WTC11 (cell line): ENCODE data around the gene FHIT. TPM values are rescaled to one million over a fixed set of nuclear protein-coding genes. Genes with fewer than 3 reads are reported as not detected.

ENCODE experiments used
- ATAC-seq: fragments of 200-7000 bp; cut with Tn5 transposase; 2 replicates; pipeline ENCODE4 v1.10.0; 2021; ENCODE audit warnings: mild to moderate bottlenecking, moderate library complexity
- CTCF ChIA-PET: fragments of 300-600 bp; sonication (Branson Sonifier 250); formaldehyde crosslinking; loops from one replicate; lab custom pipeline; 2021; ENCODE audit warnings: antibody characterized with exemption; lab: Charles Lee
- POLR2A ChIA-PET: fragments of 350-600 bp; sonication (Branson Sonifier 250); formaldehyde crosslinking; loops from one replicate; lab custom pipeline; 2021; ENCODE audit warnings: antibody characterized with exemption; lab: Charles Lee
- DNase-seq: peaks from one replicate; pipeline ENCODE4 v3.0.0; 2021; ENCODE audit warnings: low spot score
- H3K27ac Mint-ChIP-seq: 2 replicates; pipeline ENCODE4 v1.8.0; 2021; ENCODE audit warnings: mixed read lengths
- H3K27me3 Mint-ChIP-seq: 2 replicates; pipeline ENCODE4 v1.8.0; 2021; ENCODE audit warnings: low read depth, mild to moderate bottlenecking, moderate library complexity, mixed read lengths
- H3K36me3 Mint-ChIP-seq: 2 replicates; pipeline ENCODE4 v1.8.0; 2021; ENCODE audit warnings: mixed read lengths
- H3K4me1 Mint-ChIP-seq: 2 replicates; pipeline ENCODE4 v1.8.0; 2022; ENCODE audit warnings: mixed read lengths
- H3K4me3 Mint-ChIP-seq: 2 replicates; pipeline ENCODE4 v1.8.0; 2021; ENCODE audit warnings: mild to moderate bottlenecking, moderate library complexity, mixed read lengths
- H3K9me3 Mint-ChIP-seq: 2 replicates; pipeline ENCODE4 v1.8.0; 2021; ENCODE audit warnings: mixed read lengths
- CREB1 ChIP-seq: sonication (generic); formaldehyde crosslinking; IDR thresholded peaks from 2 replicates; pipeline ENCODE4 v1.8.0; 2023; ENCODE audit warnings: mild to moderate bottlenecking, missing genetic modification reagents
- NFYB ChIP-seq: sonication (generic); formaldehyde crosslinking; conservative IDR thresholded peaks from 2 replicates; pipeline ENCODE4 v1.8.0; 2022; ENCODE audit warnings: low read depth, missing genetic modification reagents
- NR1H2 ChIP-seq: sonication (generic); formaldehyde crosslinking; IDR thresholded peaks from 2 replicates; pipeline ENCODE4 v1.9.0; 2021; ENCODE audit warnings: mild to moderate bottlenecking, moderate library complexity, missing genetic modification reagents
- NR3C1 ChIP-seq: sonication (generic); formaldehyde crosslinking; conservative IDR thresholded peaks from 2 replicates; pipeline ENCODE4 v1.8.1; 2023; ENCODE audit warnings: low read depth, mild to moderate bottlenecking, missing genetic modification reagents
- RELA ChIP-seq: sonication (generic); formaldehyde crosslinking; IDR thresholded peaks from 2 replicates; pipeline ENCODE4 v1.8.1; 2022; ENCODE audit warnings: missing genetic modification reagents, mild to moderate bottlenecking, borderline replicate concordance
- SMAD4 ChIP-seq: sonication (generic); formaldehyde crosslinking; IDR thresholded peaks from 2 replicates; pipeline ENCODE4 v1.8.0; 2022; ENCODE audit warnings: mild to moderate bottlenecking, missing genetic modification reagents
- TEAD1 ChIP-seq: sonication (generic); formaldehyde crosslinking; IDR thresholded peaks from 2 replicates; pipeline ENCODE4 v1.8.0; 2022; ENCODE audit warnings: mild to moderate bottlenecking, missing genetic modification reagents
- TP53 ChIP-seq: sonication (generic); formaldehyde crosslinking; IDR thresholded peaks from 2 replicates; pipeline ENCODE4 v1.8.1; 2023; ENCODE audit warnings: mild to moderate bottlenecking, missing genetic modification reagents
- ZNF671 ChIP-seq: fragments of 250-450 bp; sonication (Bioruptor Pico); IDR thresholded peaks from 2 replicates; pipeline ENCODE4 v1.8.0; 2021; ENCODE audit warnings: mild to moderate bottlenecking
- total RNA-seq: library from RNA; stranded (reverse); gene quantifications from 3 replicates; pipeline ENCODE4 v1.2.3, GENCODE V29; 2021
- TF ChIP-seq, protein P1 (sequence below): sonication (generic); formaldehyde crosslinking; conservative IDR thresholded peaks from 2 replicates; pipeline ENCODE4 v1.8.1; 2022; ENCODE audit warnings: mild to moderate bottlenecking, missing genetic modification reagents
- TF ChIP-seq, protein P2 (sequence below): sonication (generic); formaldehyde crosslinking; IDR thresholded peaks from 2 replicates; pipeline ENCODE4 v1.8.0; 2023; ENCODE audit warnings: missing genetic modification reagents, mild to moderate bottlenecking, borderline replicate concordance
- TF ChIP-seq, protein P3 (sequence below): sonication (generic); formaldehyde crosslinking; IDR thresholded peaks from 2 replicates; pipeline ENCODE4 v1.8.1; 2023; ENCODE audit warnings: mild to moderate bottlenecking, missing genetic modification reagents, moderate library complexity
- TF ChIP-seq, protein P4 (sequence below): sonication (generic); formaldehyde crosslinking; IDR thresholded peaks from 2 replicates; pipeline ENCODE4 v1.8.1; 2023; ENCODE audit warnings: mild to moderate bottlenecking, missing genetic modification reagents, borderline replicate concordance
- TF ChIP-seq, protein P5 (sequence below): fragments of 250-450 bp; sonication (Bioruptor Pico); IDR thresholded peaks from 2 replicates; pipeline ENCODE4 v2.1.2; 2022; ENCODE audit warnings: mild to moderate bottlenecking, moderate library complexity
- TF ChIP-seq, protein P6 (sequence below): fragments of 250-450 bp; sonication (Bioruptor Pico); IDR thresholded peaks from 2 replicates; pipeline ENCODE4 v1.9.0; 2021; ENCODE audit warnings: moderate library complexity, mild to moderate bottlenecking, inconsistent platforms, borderline replicate concordance
- TF ChIP-seq, protein P7 (sequence below): sonication (generic); formaldehyde crosslinking; IDR thresholded peaks from 2 replicates; pipeline ENCODE4 v1.8.0; 2022; ENCODE audit warnings: mild to moderate bottlenecking, missing genetic modification reagents

Gene FHIT
- total RNA-seq, 1 experiment from 2014 or later = 2.6 TPM

DNA sequence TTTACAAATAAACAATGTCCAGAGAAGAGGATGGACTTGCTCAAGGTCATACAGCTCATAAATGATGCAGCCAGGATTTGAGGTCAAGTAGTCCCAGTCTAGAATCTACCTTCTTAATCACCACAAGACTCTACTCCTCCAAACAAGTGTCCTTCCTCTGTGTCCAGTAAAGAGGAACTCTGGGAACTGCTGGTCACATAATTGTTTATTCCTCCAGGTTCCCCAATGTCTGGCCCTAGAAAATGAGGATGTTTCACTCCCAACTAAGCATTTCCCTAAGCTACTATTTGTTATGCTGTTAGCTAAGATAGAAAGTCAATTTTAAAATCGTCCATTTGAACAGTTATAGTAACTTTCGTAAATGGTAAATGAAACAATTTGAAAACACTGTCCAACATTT is 192.4 kb downstream of the FHIT start (continued):
- TF ChIP-seq, protein P1, sequence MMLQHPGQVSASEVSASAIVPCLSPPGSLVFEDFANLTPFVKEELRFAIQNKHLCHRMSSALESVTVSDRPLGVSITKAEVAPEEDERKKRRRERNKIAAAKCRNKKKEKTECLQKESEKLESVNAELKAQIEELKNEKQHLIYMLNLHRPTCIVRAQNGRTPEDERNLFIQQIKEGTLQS (CRISPR knock-in tag) = no peak
- TF ChIP-seq RELA = no peak
- TF ChIP-seq, protein P2, sequence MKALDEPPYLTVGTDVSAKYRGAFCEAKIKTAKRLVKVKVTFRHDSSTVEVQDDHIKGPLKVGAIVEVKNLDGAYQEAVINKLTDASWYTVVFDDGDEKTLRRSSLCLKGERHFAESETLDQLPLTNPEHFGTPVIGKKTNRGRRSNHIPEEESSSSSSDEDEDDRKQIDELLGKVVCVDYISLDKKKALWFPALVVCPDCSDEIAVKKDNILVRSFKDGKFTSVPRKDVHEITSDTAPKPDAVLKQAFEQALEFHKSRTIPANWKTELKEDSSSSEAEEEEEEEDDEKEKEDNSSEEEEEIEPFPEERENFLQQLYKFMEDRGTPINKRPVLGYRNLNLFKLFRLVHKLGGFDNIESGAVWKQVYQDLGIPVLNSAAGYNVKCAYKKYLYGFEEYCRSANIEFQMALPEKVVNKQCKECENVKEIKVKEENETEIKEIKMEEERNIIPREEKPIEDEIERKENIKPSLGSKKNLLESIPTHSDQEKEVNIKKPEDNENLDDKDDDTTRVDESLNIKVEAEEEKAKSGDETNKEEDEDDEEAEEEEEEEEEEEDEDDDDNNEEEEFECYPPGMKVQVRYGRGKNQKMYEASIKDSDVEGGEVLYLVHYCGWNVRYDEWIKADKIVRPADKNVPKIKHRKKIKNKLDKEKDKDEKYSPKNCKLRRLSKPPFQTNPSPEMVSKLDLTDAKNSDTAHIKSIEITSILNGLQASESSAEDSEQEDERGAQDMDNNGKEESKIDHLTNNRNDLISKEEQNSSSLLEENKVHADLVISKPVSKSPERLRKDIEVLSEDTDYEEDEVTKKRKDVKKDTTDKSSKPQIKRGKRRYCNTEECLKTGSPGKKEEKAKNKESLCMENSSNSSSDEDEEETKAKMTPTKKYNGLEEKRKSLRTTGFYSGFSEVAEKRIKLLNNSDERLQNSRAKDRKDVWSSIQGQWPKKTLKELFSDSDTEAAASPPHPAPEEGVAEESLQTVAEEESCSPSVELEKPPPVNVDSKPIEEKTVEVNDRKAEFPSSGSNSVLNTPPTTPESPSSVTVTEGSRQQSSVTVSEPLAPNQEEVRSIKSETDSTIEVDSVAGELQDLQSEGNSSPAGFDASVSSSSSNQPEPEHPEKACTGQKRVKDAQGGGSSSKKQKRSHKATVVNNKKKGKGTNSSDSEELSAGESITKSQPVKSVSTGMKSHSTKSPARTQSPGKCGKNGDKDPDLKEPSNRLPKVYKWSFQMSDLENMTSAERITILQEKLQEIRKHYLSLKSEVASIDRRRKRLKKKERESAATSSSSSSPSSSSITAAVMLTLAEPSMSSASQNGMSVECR (CRISPR knock-in tag) = no peak
- TF ChIP-seq NR1H2 = no peak

DNA sequence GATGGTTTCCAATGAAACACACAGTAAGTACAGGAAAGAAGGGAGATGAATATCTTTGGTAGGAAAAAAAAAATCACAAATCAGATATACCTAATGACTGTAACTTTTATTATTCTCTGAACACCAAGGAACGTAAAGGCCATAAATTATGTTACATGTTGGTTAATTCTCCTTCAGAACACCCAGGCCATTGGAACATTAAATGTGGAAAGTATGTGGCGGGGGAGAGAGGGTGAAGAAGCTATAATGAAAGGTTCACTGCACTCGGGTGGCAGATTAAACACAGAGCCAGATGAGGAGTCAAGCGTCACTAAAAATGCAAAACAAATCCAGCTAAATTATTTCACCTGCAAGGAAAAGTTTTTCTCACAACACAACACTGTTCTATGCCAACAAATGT is 193.8 kb downstream of the FHIT start:
- H3K27ac Mint-ChIP-seq = no peak overlapping the region
- ATAC-seq (no peak), DNase-seq (no peak)
- ChIA-PET POLR2A (no interaction called here), CTCF (no interaction called here)
- H3K4me1 Mint-ChIP-seq = peaks cover 17% of the 10 kb centered on the region
- H3K4me3 Mint-ChIP-seq = no peak overlapping the region
- no peak for TF ChIP-seq NFYB (CRISPR knock-in tag)
- TF ChIP-seq CREB1 (CRISPR knock-in tag) = no peak
- TF ChIP-seq, protein P3, sequence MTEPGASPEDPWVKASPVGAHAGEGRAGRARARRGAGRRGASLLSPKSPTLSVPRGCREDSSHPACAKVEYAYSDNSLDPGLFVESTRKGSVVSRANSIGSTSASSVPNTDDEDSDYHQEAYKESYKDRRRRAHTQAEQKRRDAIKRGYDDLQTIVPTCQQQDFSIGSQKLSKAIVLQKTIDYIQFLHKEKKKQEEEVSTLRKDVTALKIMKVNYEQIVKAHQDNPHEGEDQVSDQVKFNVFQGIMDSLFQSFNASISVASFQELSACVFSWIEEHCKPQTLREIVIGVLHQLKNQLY (CRISPR knock-in tag) = no peak
- TF ChIP-seq, protein P4, sequence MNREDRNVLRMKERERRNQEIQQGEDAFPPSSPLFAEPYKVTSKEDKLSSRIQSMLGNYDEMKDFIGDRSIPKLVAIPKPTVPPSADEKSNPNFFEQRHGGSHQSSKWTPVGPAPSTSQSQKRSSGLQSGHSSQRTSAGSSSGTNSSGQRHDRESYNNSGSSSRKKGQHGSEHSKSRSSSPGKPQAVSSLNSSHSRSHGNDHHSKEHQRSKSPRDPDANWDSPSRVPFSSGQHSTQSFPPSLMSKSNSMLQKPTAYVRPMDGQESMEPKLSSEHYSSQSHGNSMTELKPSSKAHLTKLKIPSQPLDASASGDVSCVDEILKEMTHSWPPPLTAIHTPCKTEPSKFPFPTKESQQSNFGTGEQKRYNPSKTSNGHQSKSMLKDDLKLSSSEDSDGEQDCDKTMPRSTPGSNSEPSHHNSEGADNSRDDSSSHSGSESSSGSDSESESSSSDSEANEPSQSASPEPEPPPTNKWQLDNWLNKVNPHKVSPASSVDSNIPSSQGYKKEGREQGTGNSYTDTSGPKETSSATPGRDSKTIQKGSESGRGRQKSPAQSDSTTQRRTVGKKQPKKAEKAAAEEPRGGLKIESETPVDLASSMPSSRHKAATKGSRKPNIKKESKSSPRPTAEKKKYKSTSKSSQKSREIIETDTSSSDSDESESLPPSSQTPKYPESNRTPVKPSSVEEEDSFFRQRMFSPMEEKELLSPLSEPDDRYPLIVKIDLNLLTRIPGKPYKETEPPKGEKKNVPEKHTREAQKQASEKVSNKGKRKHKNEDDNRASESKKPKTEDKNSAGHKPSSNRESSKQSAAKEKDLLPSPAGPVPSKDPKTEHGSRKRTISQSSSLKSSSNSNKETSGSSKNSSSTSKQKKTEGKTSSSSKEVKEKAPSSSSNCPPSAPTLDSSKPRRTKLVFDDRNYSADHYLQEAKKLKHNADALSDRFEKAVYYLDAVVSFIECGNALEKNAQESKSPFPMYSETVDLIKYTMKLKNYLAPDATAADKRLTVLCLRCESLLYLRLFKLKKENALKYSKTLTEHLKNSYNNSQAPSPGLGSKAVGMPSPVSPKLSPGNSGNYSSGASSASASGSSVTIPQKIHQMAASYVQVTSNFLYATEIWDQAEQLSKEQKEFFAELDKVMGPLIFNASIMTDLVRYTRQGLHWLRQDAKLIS (CRISPR knock-in tag) = no peak
- no peak for TF ChIP-seq ZNF671 (CRISPR knock-in tag)
- no peak for TF ChIP-seq TP53
- TF ChIP-seq NR1H2 = no peak
- TF ChIP-seq, protein P5, sequence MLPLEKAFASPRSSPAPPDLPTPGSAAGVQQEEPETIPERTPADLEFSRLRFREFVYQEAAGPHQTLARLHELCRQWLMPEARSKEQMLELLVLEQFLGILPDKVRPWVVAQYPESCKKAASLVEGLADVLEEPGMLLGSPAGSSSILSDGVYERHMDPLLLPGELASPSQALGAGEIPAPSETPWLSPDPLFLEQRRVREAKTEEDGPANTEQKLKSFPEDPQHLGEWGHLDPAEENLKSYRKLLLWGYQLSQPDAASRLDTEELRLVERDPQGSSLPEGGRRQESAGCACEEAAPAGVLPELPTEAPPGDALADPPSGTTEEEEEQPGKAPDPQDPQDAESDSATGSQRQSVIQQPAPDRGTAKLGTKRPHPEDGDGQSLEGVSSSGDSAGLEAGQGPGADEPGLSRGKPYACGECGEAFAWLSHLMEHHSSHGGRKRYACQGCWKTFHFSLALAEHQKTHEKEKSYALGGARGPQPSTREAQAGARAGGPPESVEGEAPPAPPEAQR (CRISPR knock-in tag) = no peak
- TF ChIP-seq, protein P6, sequence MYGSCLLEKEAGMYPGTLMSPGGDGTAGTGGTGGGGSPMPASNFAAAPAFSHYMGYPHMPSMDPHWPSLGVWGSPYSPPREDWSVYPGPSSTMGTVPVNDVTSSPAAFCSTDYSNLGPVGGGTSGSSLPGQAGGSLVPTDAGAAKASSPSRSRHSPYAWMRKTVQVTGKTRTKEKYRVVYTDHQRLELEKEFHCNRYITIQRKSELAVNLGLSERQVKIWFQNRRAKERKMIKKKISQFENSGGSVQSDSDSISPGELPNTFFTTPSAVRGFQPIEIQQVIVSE (CRISPR knock-in tag) = no peak
- TF ChIP-seq SMAD4 (CRISPR knock-in tag) = no peak
- TF ChIP-seq NR3C1 (CRISPR knock-in tag) = no peak
- TF ChIP-seq, protein P7, sequence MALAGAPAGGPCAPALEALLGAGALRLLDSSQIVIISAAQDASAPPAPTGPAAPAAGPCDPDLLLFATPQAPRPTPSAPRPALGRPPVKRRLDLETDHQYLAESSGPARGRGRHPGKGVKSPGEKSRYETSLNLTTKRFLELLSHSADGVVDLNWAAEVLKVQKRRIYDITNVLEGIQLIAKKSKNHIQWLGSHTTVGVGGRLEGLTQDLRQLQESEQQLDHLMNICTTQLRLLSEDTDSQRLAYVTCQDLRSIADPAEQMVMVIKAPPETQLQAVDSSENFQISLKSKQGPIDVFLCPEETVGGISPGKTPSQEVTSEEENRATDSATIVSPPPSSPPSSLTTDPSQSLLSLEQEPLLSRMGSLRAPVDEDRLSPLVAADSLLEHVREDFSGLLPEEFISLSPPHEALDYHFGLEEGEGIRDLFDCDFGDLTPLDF (CRISPR knock-in tag) = no peak
- no peak for TF ChIP-seq TEAD1 (CRISPR knock-in tag)
- no peaks in the 10 kb centered on the region for H3K36me3 Mint-ChIP-seq
- H3K9me3 Mint-ChIP-seq = peaks cover 3% of the 10 kb centered on the region; the same call in 1 of the 2 replicates
- peaks cover 3% of the 10 kb centered on the region for H3K27me3 Mint-ChIP-seq
